Measurements from ENCODE around the gene IZUMO4. TPM values are rescaled to one million over a fixed set of nuclear protein-coding genes. Genes with fewer than 3 reads are reported as not detected.

IZUMO4 gene
- polyA plus RNA-seq, 1 donor (not counting 4 experiments of a cell fraction or from before 2014, with no cell fraction given): 6.7 TPM

- Histone ChIP-seq H3K9me3 (ENCODE audit: control insufficient read depth, low read depth, low read length) (no peaks in the 10 kb centered on the region), H2AFZ (ENCODE audit: control insufficient read depth, low read length) (no peak overlapping the region), H3K27ac (ENCODE audit: control insufficient read depth, insufficient read depth, low read length) (no peak overlapping the region), H3K79me2 (ENCODE audit: control insufficient read depth, insufficient read depth, low read length) (peaks cover 90% of the 10 kb centered on the region), H3K4me2 (ENCODE audit: control insufficient read depth, extremely low read depth, insufficient read depth, low read depth, low read length) (no peak overlapping the region), H3K36me3 (ENCODE audit: control insufficient read depth in 2 of 2, extremely low read depth in 1 of 2, insufficient read depth in 2 of 2, low read length in 2 of 2) (peaks cover 19 to 39% of the 10 kb centered on the region in 2 experiments), H3K27me3 (ENCODE audit: control insufficient read depth, extremely low read depth, insufficient read depth, low read length) (no peaks in the 10 kb centered on the region), H3K9ac (ENCODE audit: control insufficient read depth, extremely low read depth, insufficient read depth, low read length) (no peak overlapping the region), H3K9me1 (ENCODE audit: control insufficient read depth, extremely low read depth, insufficient read depth, low read length) (no peaks in the 10 kb centered on the region), H4K20me1 (ENCODE audit: control insufficient read depth, extremely low read depth, insufficient read depth, low read length) (peaks cover 25% of the 10 kb centered on the region), H3K4me1 (ENCODE audit: control insufficient read depth, extremely low read depth, insufficient read depth, low read length) (no peaks in the 10 kb centered on the region), H3K4me3 (ENCODE audit: control insufficient read depth in 2 of 3, extremely low read depth in 1 of 3, insufficient read depth in 2 of 3, low read depth in 1 of 3, low read length in 3 of 3) (no peak overlapping the region)
- FAIRE-seq (no peak), DNase-seq (ENCODE audit: low read depth, low spot score) (no peak)
- dilution Hi-C loops (cut with MboI; ENCODE audit: extremely low pct_ligation_motif_present, low sequenced_read_pairs): no loop called here
- TF ChIP-seq CTCF (optimal IDR thresholded peaks at IDR 0.05 in 1 of 3, IDR thresholded peaks at IDR 0.05 in 1 of 3, conservative IDR thresholded peaks at IDR 0.05 in 1 of 3; ENCODE audit: extremely low read depth in 1 of 3, insufficient read depth in 2 of 3, low read length in 3 of 3) (no peak), EZH2 (IDR thresholded peaks at IDR 0.05; ENCODE audit: low read length) (no peak)
Observed at GRCh38 chr19:2140138-2140569, 43.4 kb downstream of the IZUMO4 start.

GRCh38 chr19:2142173-2142829 is 45.6 kb downstream of the IZUMO4 start:
- Histone ChIP-seq H3K4me1 (ENCODE audit: control insufficient read depth, extremely low read depth, insufficient read depth, low read length) (no peaks in the 10 kb centered on the region), H4K20me1 (ENCODE audit: control insufficient read depth, extremely low read depth, insufficient read depth, low read length) (peaks cover 41% of the 10 kb centered on the region), H3K9ac (ENCODE audit: control insufficient read depth, extremely low read depth, insufficient read depth, low read length) (no peak overlapping the region), H2AFZ (ENCODE audit: control insufficient read depth, low read length) (no peak overlapping the region), H3K4me3 (ENCODE audit: control insufficient read depth in 2 of 3, extremely low read depth in 1 of 3, insufficient read depth in 2 of 3, low read depth in 1 of 3, low read length in 3 of 3) (no peak overlapping the region), H3K4me2 (ENCODE audit: control insufficient read depth, extremely low read depth, insufficient read depth, low read depth, low read length) (no peak overlapping the region), H3K36me3 (ENCODE audit: control insufficient read depth in 2 of 2, extremely low read depth in 1 of 2, insufficient read depth in 2 of 2, low read length in 2 of 2) (peaks cover 22 to 37% of the 10 kb centered on the region in 2 experiments), H3K9me3 (ENCODE audit: control insufficient read depth, low read depth, low read length) (no peaks in the 10 kb centered on the region), H3K9me1 (ENCODE audit: control insufficient read depth, extremely low read depth, insufficient read depth, low read length) (no peaks in the 10 kb centered on the region), H3K79me2 (ENCODE audit: control insufficient read depth, insufficient read depth, low read length) (peaks cover 92% of the 10 kb centered on the region), H3K27me3 (ENCODE audit: control insufficient read depth, extremely low read depth, insufficient read depth, low read length) (no peaks in the 10 kb centered on the region), H3K27ac (ENCODE audit: control insufficient read depth, insufficient read depth, low read length) (no peak overlapping the region)
- dilution Hi-C loops (cut with MboI; ENCODE audit: extremely low pct_ligation_motif_present, low sequenced_read_pairs): no loop called here
- FAIRE-seq: no peak
- TF ChIP-seq EZH2 (IDR thresholded peaks at IDR 0.05; ENCODE audit: low read length) (no peak), CTCF (optimal IDR thresholded peaks at IDR 0.05 in 1 of 3, IDR thresholded peaks at IDR 0.05 in 1 of 3, conservative IDR thresholded peaks at IDR 0.05 in 1 of 3; ENCODE audit: extremely low read depth in 1 of 3, insufficient read depth in 2 of 3, low read length in 3 of 3) (no peak)
- DNase-seq (ENCODE audit: low read depth, low spot score): no peak

Data from keratinocyte (primary cell).